K562 (cell line): ENCODE results near the gene ZNF460. TPM values are rescaled to one million over a fixed set of nuclear protein-coding genes. Genes with fewer than 3 reads are reported as not detected.

Source experiments
- BHLHE40 ChIP-seq: IDR thresholded peaks from 2 replicates; pipeline ENCODE4 v1.6.1; 2011; ENCODE audit warnings: low read length, improper control_type of control experiment
- CTCFL ChIP-seq: IDR thresholded peaks from 2 replicates; pipeline ENCODE4 v1.6.1; 2011; ENCODE audit warnings: borderline replicate concordance, low read depth, mild to moderate bottlenecking, moderate library complexity, low read length; ENCODE audit not compliant: insufficient read depth, poor library complexity, severe bottlenecking
- ELF4 ChIP-seq: fragments of 450-650 bp; formaldehyde crosslinking; IDR thresholded peaks from 2 replicates; pipeline ENCODE4 v1.4.0; 2022; ENCODE audit warnings: missing genetic modification characterization
- ESRRB ChIP-seq: fragments of 250-450 bp; sonication (Bioruptor Pico); IDR thresholded peaks from 2 replicates; pipeline ENCODE4 v1.5.0; 2020; ENCODE audit warnings: mild to moderate bottlenecking, moderate library complexity, borderline replicate concordance
- FIP1L1 ChIP-seq: fragments of 200-400 bp; formaldehyde crosslinking; IDR thresholded peaks from 2 replicates; pipeline ENCODE4 v1.6.1; 2018; ENCODE audit warnings: mild to moderate bottlenecking, low read depth, low read length; ENCODE audit not compliant: poor library complexity, severe bottlenecking
- HMBOX1 ChIP-seq: sonication (generic); IDR thresholded peaks from 2 replicates; pipeline ENCODE4 v1.6.1; 2016
- PATZ1 ChIP-seq: fragments of 250-450 bp; sonication (Bioruptor Pico); IDR thresholded peaks from 2 replicates; pipeline ENCODE4 v1.5.0; 2020; ENCODE audit warnings: mild to moderate bottlenecking, borderline replicate concordance
- PCBP2 ChIP-seq: fragments of 200-400 bp; formaldehyde crosslinking; IDR thresholded peaks from 2 replicates; pipeline ENCODE4 v1.6.1; 2018; ENCODE audit warnings: low read length, low read depth, mild to moderate bottlenecking, moderate library complexity; ENCODE audit not compliant: poor library complexity, severe bottlenecking
- PTBP1 ChIP-seq: fragments of 200-400 bp; formaldehyde crosslinking; IDR thresholded peaks from 2 replicates; pipeline ENCODE4 v1.6.1; 2017; ENCODE audit warnings: low read depth, low read length
- RREB1 ChIP-seq: fragments of 250-450 bp; sonication (Bioruptor Pico); IDR thresholded peaks from 2 replicates; pipeline ENCODE4 v1.4.0; 2020
- SNIP1 ChIP-seq: fragments of 450-650 bp; IDR thresholded peaks from 2 replicates; pipeline ENCODE4 v1.7.1; 2017; ENCODE audit warnings: low read depth, mild to moderate bottlenecking
- XRCC3 ChIP-seq: fragments of 450-650 bp; IDR thresholded peaks from 2 replicates; pipeline ENCODE4 v1.6.1; 2017; ENCODE audit warnings: mild to moderate bottlenecking, moderate library complexity
- ZNF23 ChIP-seq: fragments of 250-450 bp; sonication (Bioruptor Pico); IDR thresholded peaks from 2 replicates; pipeline ENCODE4 v1.4.0; 2020; ENCODE audit warnings: mild to moderate bottlenecking
- ZSCAN32 ChIP-seq: fragments of 450-650 bp; formaldehyde crosslinking; IDR thresholded peaks from 2 replicates; pipeline ENCODE4 v1.4.0; 2020; ENCODE audit warnings: mild to moderate bottlenecking, moderate library complexity
- polyA plus RNA-seq, 8 experiments: library from polyadenylated mRNA; depleted of rRNA in 4 of 8; stranded (reverse) in 5 of 8; unstranded in 3 of 8; fragments of >200 nt; fragmentation: Nextera tagmentation in 2 of 8; fragmentation: Illumina TruSeq in 1 of 8; extraction: Ambion mirVana in 2 of 8; extraction: Trizol in 1 of 8; gene quantifications; 2 replicates each; pipeline versions ENCODE4 v1.2.1 to v1.2.3, GENCODE V29; 2011 to 2014; ENCODE audit warnings: inconsistent platforms in 1 of 8, missing spikeins in 1 of 8
- total RNA-seq, 7 experiments: library from RNA; depleted of rRNA in 6 of 7; stranded (reverse); fragments of >200 nt in 6 of 7; fragmentation: Illumina TruSeq in 2 of 7; extraction: Trizol in 2 of 7; gene quantifications; 2 replicates each; pipeline versions ENCODE4 v1.2.1 to v1.2.3, GENCODE V29; 2011 to 2021; ENCODE audit warnings: low replicate concordance in 1 of 7

Gene ZNF460
- total and polyA plus RNA-seq, 9 of the 15 experiments (the other 6 are each of a cell fraction or from before 2014, with no cell fraction given), result 0.45 to 36.2 (median 16.6) TPM

GRCh38 chr19:57280165-57280961 is at the start of gene ZNF460 (continued):
- TF ChIP-seq ESRRB (CRISPR knock-in tag) (no peak), FIP1L1 (peak; percentile 89), PATZ1 (CRISPR knock-in tag) (no peak), ZSCAN32 (CRISPR knock-in tag) (no peak), BHLHE40 (no peak), PCBP2 (no peak), ELF4 (CRISPR knock-in tag) (no peak), ZNF23 (CRISPR knock-in tag) (no peak), XRCC3 (no peak), HMBOX1 (no peak), PTBP1 (no peak), RREB1 (0 out of 2 replicates have a peak, but pooled peaks have one; percentile 20), CTCFL (no peak), SNIP1 (no peak)
